PC-3 (cell line): ENCODE measurements around the gene CHID1. TPM values are rescaled to one million over a fixed set of nuclear protein-coding genes. Genes with fewer than 3 reads are reported as not detected.

ENCODE experiments used
- ATAC-seq: fragments of 200-7000 bp; cut with Tn5 transposase; 2 replicates; pipeline ENCODE4 v1.9.1; 2020; ENCODE audit warnings: mild to moderate bottlenecking, moderate library complexity
- BruUV-seq: library from RNA; stranded (reverse); fragments of 400-500 nt; replicated peaks from 2 replicates; lab custom pipeline; 2021; lab: Mats Ljungman, UMichigan
- CTCF ChIA-PET: fragments of 300-600 bp; sonication (Branson Sonifier 250); formaldehyde crosslinking; loops from one replicate; lab custom pipeline; 2022; ENCODE audit warnings: antibody characterized with exemption; lab: Charles Lee
- POLR2A ChIA-PET: fragments of 300-600 bp; sonication (Branson Sonifier 250); formaldehyde crosslinking; loops from one replicate; lab custom pipeline; 2022; ENCODE audit warnings: antibody characterized with exemption; ENCODE audit not compliant: unreplicated experiment; lab: Charles Lee
- DNase-seq: peaks from one replicate; pipeline ENCODE4 v3.0.0-alpha.2; 2015
- H2AFZ ChIP-seq: fragments of 300-600 bp; sonication (generic); 2 replicates; pipeline ENCODE4 v1.6.0; 2016; ENCODE audit warnings: antibody characterized with exemption, low read length
- H3F3A ChIP-seq: fragments of 300-600 bp; sonication (generic); one replicate; pipeline ENCODE4 v1.6.0; 2017; ENCODE audit warnings: antibody characterized with exemption, low read length, control low read depth, mild to moderate bottlenecking; ENCODE audit not compliant: unreplicated experiment
- H3K27ac ChIP-seq: fragments of 300-600 bp; sonication (generic); 2 replicates; pipeline ENCODE4 v1.5.1; 2016; ENCODE audit warnings: mild to moderate bottlenecking, low read length
- H3K27me3 ChIP-seq: fragments of 300-600 bp; sonication (generic); 2 replicates; pipeline ENCODE4 v1.6.1; 2016; ENCODE audit warnings: low read length, mixed read lengths
- H3K36me3 ChIP-seq: fragments of 300-600 bp; sonication (generic); 2 replicates; pipeline ENCODE4 v1.6.1; 2016; ENCODE audit warnings: low read depth, mixed run types, low read length, mixed read lengths
- H3K4me1 ChIP-seq: fragments of 300-600 bp; sonication (generic); 2 replicates; pipeline ENCODE4 v1.5.1; 2016; ENCODE audit warnings: low read length; ENCODE audit not compliant: insufficient read depth
- H3K4me2 ChIP-seq: fragments of 300-600 bp; sonication (generic); 2 replicates; pipeline ENCODE4 v1.6.0; 2016; ENCODE audit warnings: low read length
- H3K4me3 ChIP-seq: fragments of 300-600 bp; sonication (generic); 2 replicates; pipeline ENCODE4 v1.5.1; 2016; ENCODE audit warnings: mild to moderate bottlenecking, low read length, mixed read lengths
- H3K79me2 ChIP-seq: fragments of 300-600 bp; sonication (generic); 2 replicates; pipeline ENCODE4 v1.6.1; 2017; ENCODE audit warnings: low read length, mixed read lengths
- H3K9ac ChIP-seq: fragments of 300-600 bp; sonication (generic); 2 replicates; pipeline ENCODE4 v1.6.0; 2016; ENCODE audit warnings: mild to moderate bottlenecking, low read length
- H3K9me2 ChIP-seq: fragments of 300-600 bp; sonication (generic); replicated peaks from 2 replicates; pipeline ENCODE4 v1.6.1; 2016; ENCODE audit warnings: mixed run types, low read length, mixed read lengths
- H3K9me3 ChIP-seq: fragments of 300-600 bp; sonication (generic); 2 replicates; pipeline ENCODE4 v1.6.1; 2016; ENCODE audit warnings: low read length, mixed read lengths
- H4K20me1 ChIP-seq: fragments of 300-600 bp; sonication (generic); 2 replicates; pipeline ENCODE4 v1.6.1; 2016; ENCODE audit warnings: low read length, mixed read lengths
- CTCF ChIP-seq: fragments of 300-600 bp; sonication (generic); conservative IDR thresholded peaks from 2 replicates; pipeline ENCODE4 v1.5.1; 2017; ENCODE audit warnings: antibody characterized with exemption, low read depth, mild to moderate bottlenecking, low read length
- EZH2 ChIP-seq: fragments of 300-600 bp; sonication (generic); IDR thresholded peaks from one replicate; pipeline ENCODE4 v1.6.1; 2017; ENCODE audit warnings: antibody characterized with exemption, mild to moderate bottlenecking, low read length; ENCODE audit not compliant: unreplicated experiment
- EZH2phosphoT487 ChIP-seq: fragments of 300-600 bp; sonication (generic); IDR thresholded peaks from 2 replicates; pipeline ENCODE4 v1.6.1; 2018; ENCODE audit warnings: mild to moderate bottlenecking, antibody characterized with exemption, low read length, borderline replicate concordance
- intact Hi-C: fragments of 100-400 bp; cut with micrococcal nuclease; formaldehyde crosslinking; loops from 2 replicates; pipeline ENCODE4 v1.9.0; 2023
- total RNA-seq: library from RNA; depleted of rRNA; stranded (reverse); fragments of >200 nt; gene quantifications from 2 replicates; pipeline ENCODE4 v1.2.3, GENCODE V29; 2014

Gene CHID1
- total RNA-seq, 1 experiment from 2014 or later, result 70.2 TPM

GRCh38 chr11:834371-835316 lies 76.0 kb downstream of the CHID1 start:
- H3K4me1 ChIP-seq, result peaks cover 24% of the 10 kb centered on the region
- H3K27me3 ChIP-seq, result no peaks in the 10 kb centered on the region
- TSS peak; percentile 65 for BruUV-seq
- TF ChIP-seq CTCF (0 out of 2 replicates have a peak, but pooled peaks have one; percentile 13), EZH2 (no peak)
- peak; percentile 62 for ATAC-seq
- H3K4me3 ChIP-seq, result peak overlapping the region; percentile 73
- POLR2A ChIA-PET, result interaction anchor here (0.6 to 2.1 kb wide), 4 partner anchors 9 to 59 kb away, joined by 4 to 16 read pairs (median 13); partner anchors contain the start of genes PNPLA2 and TSPAN4
- H3K36me3 ChIP-seq, result peaks cover 34% of the 10 kb centered on the region
- H3K9me3 ChIP-seq, result no peaks in the 10 kb centered on the region
- intact Hi-C loops, result no loop called here
- CTCF ChIA-PET, result interaction anchor here (0.5 to 1.0 kb wide), 3 partner anchors 24 to 94 kb away, joined by 3 to 10 read pairs (median 3); no protein-coding TSS in a partner anchor
- H3F3A ChIP-seq, result peaks cover 9% of the 10 kb centered on the region
- peak overlapping the region; percentile 94 for H3K9ac ChIP-seq
- H3K27ac ChIP-seq, result peak overlapping the region; percentile 91
- H3K79me2 ChIP-seq, result peaks cover 58% of the 10 kb centered on the region
- peak overlapping the region; percentile 99 for H3K4me2 ChIP-seq
- no peak overlapping the region for H2AFZ ChIP-seq
- no peaks in the 10 kb centered on the region for H3K9me2 ChIP-seq
- DNase-seq, result peak; percentile 94
- peaks cover 16% of the 10 kb centered on the region for H4K20me1 ChIP-seq

GRCh38 chr11:833849-834311 lies 76.7 kb downstream of the CHID1 start:
- CTCF ChIA-PET, result no interaction called here
- Histone ChIP-seq H3K4me1 (peaks cover 24% of the 10 kb centered on the region), H3F3A (peaks cover 1% of the 10 kb centered on the region), H3K79me2 (peaks cover 56% of the 10 kb centered on the region), H3K9ac (peak overlapping the region; percentile 94), H4K20me1 (peaks cover 8% of the 10 kb centered on the region), H3K9me3 (no peaks in the 10 kb centered on the region), H3K36me3 (peaks cover 27% of the 10 kb centered on the region), H3K9me2 (no peaks in the 10 kb centered on the region), H3K4me2 (peak overlapping the region; percentile 99), H2AFZ (no peak overlapping the region), H3K4me3 (peak overlapping the region; percentile 73), H3K27me3 (no peaks in the 10 kb centered on the region), H3K27ac (peak overlapping the region; percentile 91)
- intact Hi-C loops, result no loop called here
- DNase-seq (peak; percentile 18), ATAC-seq (no peak)
- TF ChIP-seq EZH2, result no peak
- no peak for TF ChIP-seq CTCF
- TF ChIP-seq EZH2phosphoT487, result no peak
- BruUV-seq, result no TSS peak
- POLR2A ChIA-PET, result interaction anchor here (0.6 to 2.1 kb wide), 3 partner anchors 10 to 58 kb away, joined by 12 to 16 read pairs (median 14); partner anchors contain the start of genes PNPLA2 and TSPAN4
